ENCODE results near the gene AMN. TPM values are rescaled to one million over a fixed set of nuclear protein-coding genes. Genes with fewer than 3 reads are reported as not detected.
"Not testable (repeated sequence)": the region's sequence is repeated elsewhere in the genome, so short reads cannot be mapped to it uniquely, and the experiment has no call there.

The AMN gene
- total RNA-seq, 2 experiments from 2014 or later = 2.6 to 2.8 TPM

- H3K36me3 ChIP-seq (ENCODE audit: insufficient read depth, low read length) = peaks cover 73% of the 10 kb centered on the region
- H3K9me3 ChIP-seq (ENCODE audit: control insufficient read depth in 1 of 2, insufficient read depth in 1 of 2, low read length in 2 of 2) = no peaks in the 10 kb centered on the region
- no peak overlapping the region for H3K4me3 ChIP-seq (ENCODE audit: low read length)
- H3K27ac ChIP-seq (ENCODE audit: low read depth in 1 of 2, low read length in 2 of 2) = no peak overlapping the region
- ChIA-PET CTCF (no interaction called here), POLR2A (no interaction called here)
- intact Hi-C loops (cut with DNase I, micrococcal nuclease) = no loop called here
- no peak for DNase-seq
- no peaks in the 10 kb centered on the region for H3K4me1 Mint-ChIP-seq (ENCODE audit: low read depth)
- no peak for ATAC-seq (ENCODE audit: poor library complexity)
- peaks cover 79% of the 10 kb centered on the region for H3K36me3 Mint-ChIP-seq (ENCODE audit: low read depth)
- no peaks in the 10 kb centered on the region for H3K27me3 Mint-ChIP-seq
- no peaks in the 10 kb centered on the region for H3K27me3 ChIP-seq (ENCODE audit: control insufficient read depth in 1 of 2, insufficient read depth in 2 of 2, low read length in 2 of 2)
- H3K4me1 ChIP-seq (ENCODE audit: insufficient read depth, low read length) = no peaks in the 10 kb centered on the region
- no peak for TF ChIP-seq CTCF (IDR thresholded peaks at IDR 0.05)
- no peak overlapping the region for H3K27ac Mint-ChIP-seq
- no peak overlapping the region for H3K4me3 Mint-ChIP-seq
- no peaks in the 10 kb centered on the region for H3K9me3 Mint-ChIP-seq
These were observed 29.8 kb upstream of the AMN start for GRCh38 chr14:102892651-102893050.

GRCh38 chr14:102893452-102893851 lies 29.0 kb upstream of the AMN start:
- no peaks in the 10 kb centered on the region for H3K9me3 Mint-ChIP-seq
- POLR2A ChIA-PET = no interaction called here
- no peaks in the 10 kb centered on the region for H3K4me1 ChIP-seq (ENCODE audit: insufficient read depth, low read length)
- H3K27ac ChIP-seq (ENCODE audit: low read depth in 1 of 2, low read length in 2 of 2) = no peak overlapping the region
- ATAC-seq (ENCODE audit: poor library complexity) = no peak
- peaks cover 73% of the 10 kb centered on the region for H3K36me3 ChIP-seq (ENCODE audit: insufficient read depth, low read length)
- no peak for DNase-seq
- H3K4me3 ChIP-seq (ENCODE audit: low read length) = no peak overlapping the region
- H3K36me3 Mint-ChIP-seq (ENCODE audit: low read depth) = peaks cover 78% of the 10 kb centered on the region
- H3K27me3 ChIP-seq (ENCODE audit: control insufficient read depth in 1 of 2, insufficient read depth in 2 of 2, low read length in 2 of 2) = no peaks in the 10 kb centered on the region
- no peak for TF ChIP-seq CTCF (IDR thresholded peaks at IDR 0.05)
- no peak overlapping the region for H3K4me3 Mint-ChIP-seq
- no peaks in the 10 kb centered on the region for H3K4me1 Mint-ChIP-seq (ENCODE audit: low read depth)
- no peaks in the 10 kb centered on the region for H3K9me3 ChIP-seq (ENCODE audit: control insufficient read depth in 1 of 2, insufficient read depth in 1 of 2, low read length in 2 of 2)
- no peak overlapping the region for H3K27ac Mint-ChIP-seq
- no peaks in the 10 kb centered on the region for H3K27me3 Mint-ChIP-seq
- CTCF ChIA-PET = no interaction called here
- intact Hi-C loops (cut with DNase I, micrococcal nuclease) = no loop called here

- DNase-seq; H3K27ac ChIP-seq (ENCODE audit: low read depth in 1 of 2, low read length in 2 of 2); H3K9me3 Mint-ChIP-seq; H3K27me3 ChIP-seq (ENCODE audit: control insufficient read depth in 1 of 2, insufficient read depth in 2 of 2, low read length in 2 of 2); H3K4me3 Mint-ChIP-seq; H3K4me1 ChIP-seq (ENCODE audit: insufficient read depth, low read length); ATAC-seq (ENCODE audit: poor library complexity); intact Hi-C loops (cut with DNase I, micrococcal nuclease); CTCF ChIA-PET; POLR2A ChIA-PET; H3K27me3 Mint-ChIP-seq; H3K27ac Mint-ChIP-seq; H3K9me3 ChIP-seq (ENCODE audit: control insufficient read depth in 1 of 2, insufficient read depth in 1 of 2, low read length in 2 of 2); H3K4me3 ChIP-seq (ENCODE audit: low read length): not testable (repeated sequence)
- H3K4me1 Mint-ChIP-seq (ENCODE audit: low read depth) = peaks cover 11% of the 10 kb centered on the region
- peaks cover 71% of the 10 kb centered on the region for H3K36me3 Mint-ChIP-seq (ENCODE audit: low read depth)
- H3K36me3 ChIP-seq (ENCODE audit: insufficient read depth, low read length) = peaks cover 71% of the 10 kb centered on the region
These were observed 25.7 kb upstream of the AMN start for GRCh38 chr14:102896735-102897134.

- peaks cover 74% of the 10 kb centered on the region for H3K36me3 ChIP-seq (ENCODE audit: insufficient read depth, low read length)
- peaks cover 11% of the 10 kb centered on the region for H3K4me1 Mint-ChIP-seq (ENCODE audit: low read depth)
- H3K36me3 Mint-ChIP-seq (ENCODE audit: low read depth) = peaks cover 69% of the 10 kb centered on the region
- no peak overlapping the region for H3K4me3 ChIP-seq (ENCODE audit: low read length)
- no peak overlapping the region for H3K27ac ChIP-seq (ENCODE audit: low read depth in 1 of 2, low read length in 2 of 2)
- H3K9me3 ChIP-seq (ENCODE audit: control insufficient read depth in 1 of 2, insufficient read depth in 1 of 2, low read length in 2 of 2) = no peaks in the 10 kb centered on the region
- CTCF ChIA-PET = no interaction called here
- no peak overlapping the region for H3K4me3 Mint-ChIP-seq
- ATAC-seq (ENCODE audit: poor library complexity) (no peak), DNase-seq (no peak)
- no peaks in the 10 kb centered on the region for H3K9me3 Mint-ChIP-seq
- intact Hi-C loops (cut with DNase I, micrococcal nuclease) = no loop called here
- POLR2A ChIA-PET = no interaction called here
- H3K27ac Mint-ChIP-seq = no peak overlapping the region
- H3K27me3 Mint-ChIP-seq = no peaks in the 10 kb centered on the region
- peaks cover 9% of the 10 kb centered on the region for H3K4me1 ChIP-seq (ENCODE audit: insufficient read depth, low read length)
- no peaks in the 10 kb centered on the region for H3K27me3 ChIP-seq (ENCODE audit: control insufficient read depth in 1 of 2, insufficient read depth in 2 of 2, low read length in 2 of 2)
- no peak for TF ChIP-seq CTCF (IDR thresholded peaks at IDR 0.05)
These were observed 25.0 kb upstream of the AMN start for GRCh38 chr14:102897299-102898027.

Data from CD4-positive, alpha-beta T cell (primary cell).